Activated CD4-positive, alpha-beta T cell treated with anti-CD3 and anti-CD28 coated beads, Interleukin-10, Interleukin-2, amounts not matched to agents 100 ng/mL and 50 ng/mL, durations not matched to agents 16 hours and 8 hours (primary cell): ENCODE data around the gene TLX3.
"Not testable (repeated sequence)": the region's sequence is repeated elsewhere in the genome, so short reads cannot be mapped to it uniquely, and the experiment has no call there.

ENCODE experiments used
- DNase-seq: peaks from one replicate; pipeline ENCODE4 v3.0.0-alpha.2; 2020

TLX3 gene

GRCh38 chr5:171330021-171330420 is 21.0 kb downstream of the TLX3 start:
- no peak for DNase-seq

- DNase-seq = no peak
Measured at GRCh38 chr5:171335616-171336015, 26.6 kb downstream of the TLX3 start.

- peak; percentile 38 for DNase-seq
Measured at GRCh38 chr5:171336521-171337209, 27.6 kb downstream of the TLX3 start.

GRCh38 chr5:171337210-171337569 is 28.1 kb downstream of the TLX3 start:
- DNase-seq = no peak

- no peak for DNase-seq
Measured at GRCh38 chr5:171340042-171340441, 31.0 kb downstream of the TLX3 start.

- DNase-seq = no peak
Measured at GRCh38 chr5:171340491-171340890, 31.4 kb downstream of the TLX3 start.

GRCh38 chr5:171342362-171343111 is 33.5 kb downstream of the TLX3 start:
- DNase-seq = peak; percentile 45

- DNase-seq = no peak
Measured at GRCh38 chr5:171344936-171345608, 36.0 kb downstream of the TLX3 start.

- DNase-seq = no peak
Measured at GRCh38 chr5:171351536-171352073, 42.6 kb downstream of the TLX3 start.

GRCh38 chr5:171355302-171355724 is 46.3 kb downstream of the TLX3 start:
- DNase-seq = peak; percentile 56

- DNase-seq = no peak
Measured at GRCh38 chr5:171357843-171358242, 48.8 kb downstream of the TLX3 start.

- not testable (repeated sequence) for DNase-seq
Measured at GRCh38 chr5:171361151-171361550, 52.1 kb downstream of the TLX3 start.
